HepG2 (cell line): Measurements from ENCODE around the gene FAM131A. TPM values are rescaled to one million over a fixed set of nuclear protein-coding genes. Genes with fewer than 3 reads are reported as not detected.

Experiments
- BRD4 ChIP-seq: sonication (generic); formaldehyde crosslinking; IDR thresholded peaks from 2 replicates; pipeline ENCODE4 v1.4.0; 2020; ENCODE audit warnings: missing genetic modification reagents
- CEBPB ChIP-seq: IDR thresholded peaks from 2 replicates; pipeline ENCODE4 v1.6.1; 2011; ENCODE audit warnings: low read depth, low read length, improper control_type of control experiment, borderline replicate concordance
- CREB1 ChIP-seq, 2 experiments: fragments of 450-650 bp in 1 of 2; IDR thresholded peaks; 2 replicates each; pipeline ENCODE4 v1.6.1; 2016 to 2017; ENCODE audit warnings: control low read depth in 1 of 2, mild to moderate bottlenecking in 1 of 2, missing compliant biosample characterization in 1 of 2, missing genetic modification characterization in 1 of 2
- ELF4 ChIP-seq: sonication (generic); formaldehyde crosslinking; IDR thresholded peaks from 2 replicates; pipeline ENCODE4 v1.5.0; 2020; ENCODE audit warnings: missing genetic modification reagents, mild to moderate bottlenecking, moderate library complexity, borderline replicate concordance
- GATA4 ChIP-seq: sonication (generic); IDR thresholded peaks from 2 replicates; pipeline ENCODE4 v1.6.1; 2016; ENCODE audit warnings: antibody characterized with exemption, low read depth, borderline replicate concordance
- KAT7 ChIP-seq: IDR thresholded peaks from 2 replicates; pipeline ENCODE4 v1.6.1; 2018; ENCODE audit warnings: borderline replicate concordance, missing compliant biosample characterization
- KDM5B ChIP-seq: sonication (generic); formaldehyde crosslinking; IDR thresholded peaks from 2 replicates; pipeline ENCODE4 v1.4.0; 2020; ENCODE audit warnings: missing genetic modification reagents, mild to moderate bottlenecking, borderline replicate concordance
- MAZ ChIP-seq, 2 experiments: sonication (generic) in 1 of 2; formaldehyde crosslinking in 1 of 2; IDR thresholded peaks; 2 replicates each; pipeline versions ENCODE4 v1.5.0 to v1.6.1; 2012 to 2020; ENCODE audit warnings: low read depth in 2 of 2, mild to moderate bottlenecking in 2 of 2, borderline replicate concordance in 1 of 2, improper control_type of control experiment in 1 of 2, low read length in 1 of 2, missing genetic modification reagents in 1 of 2, moderate library complexity in 1 of 2
- NCOA1 ChIP-seq: sonication (generic); formaldehyde crosslinking; IDR thresholded peaks from 2 replicates; pipeline ENCODE4 v1.9.0; 2021; ENCODE audit warnings: missing genetic modification reagents
- NFKB2 ChIP-seq: sonication (generic); formaldehyde crosslinking; IDR thresholded peaks from 2 replicates; pipeline ENCODE4 v1.4.0; 2020; ENCODE audit warnings: missing genetic modification reagents, borderline replicate concordance
- NONO ChIP-seq, 2 experiments: fragments of 450-650 bp in 1 of 2; sonication (generic) in 1 of 2; formaldehyde crosslinking in 1 of 2; IDR thresholded peaks in 1 of 2; conservative IDR thresholded peaks in 1 of 2; 2 replicates each; pipeline versions ENCODE4 v1.6.1 to v1.8.0; 2017 to 2022; ENCODE audit warnings: mild to moderate bottlenecking in 1 of 2, missing genetic modification reagents in 1 of 2, moderate library complexity in 1 of 2
- POLR2AphosphoS5 ChIP-seq: IDR thresholded peaks from 2 replicates; pipeline ENCODE4 v1.6.1; 2012; ENCODE audit warnings: low read depth, low read length
- POLR2G ChIP-seq: fragments of 200-400 bp; formaldehyde crosslinking; IDR thresholded peaks from 2 replicates; pipeline ENCODE4 v1.6.1; 2018; ENCODE audit warnings: mild to moderate bottlenecking, low read depth, low read length, moderate library complexity
- SMAD3 ChIP-seq: sonication (generic); formaldehyde crosslinking; IDR thresholded peaks from 2 replicates; pipeline ENCODE4 v1.4.0; 2020; ENCODE audit warnings: missing genetic modification reagents
- TEAD3 ChIP-seq: optimal IDR thresholded peaks from 2 replicates; pipeline ENCODE3; 2016; ENCODE audit warnings: borderline replicate concordance
- polyA plus RNA-seq, 8 experiments: library from polyadenylated mRNA; depleted of rRNA in 3 of 8; stranded (reverse) in 7 of 8; unstranded in 1 of 8; fragments of >200 nt; fragmentation: Illumina TruSeq in 4 of 8; extraction: Trizol in 4 of 8; gene quantifications; 2 replicates each; pipeline versions ENCODE4 v1.2.1 to v1.2.3, GENCODE V29; 2011 to 2016; ENCODE audit warnings: low read depth in 4 of 8, missing spikeins in 1 of 8, mixed read lengths in 1 of 8; ENCODE audit not compliant: insufficient read depth in 1 of 8
- total RNA-seq, 5 experiments: library from RNA; depleted of rRNA; stranded (reverse); fragments of >200 nt; fragmentation: Illumina TruSeq; extraction: Trizol; gene quantifications; 2 replicates each; pipeline ENCODE4 v1.2.3, GENCODE V29; 2016; ENCODE audit warnings: low read depth in 1 of 5
- TF ChIP-seq, protein P1 (sequence below): sonication (generic); formaldehyde crosslinking; IDR thresholded peaks from 2 replicates; pipeline ENCODE4 v1.9.0; 2021; ENCODE audit warnings: missing genetic modification reagents, borderline replicate concordance
- TF ChIP-seq, protein P2 (sequence below): sonication (generic); formaldehyde crosslinking; IDR thresholded peaks from 2 replicates; pipeline ENCODE4 v1.4.0; 2020; ENCODE audit warnings: missing genetic modification reagents, low read depth, mild to moderate bottlenecking, borderline replicate concordance
- TF ChIP-seq, protein P3 (sequence below): sonication (generic); formaldehyde crosslinking; IDR thresholded peaks from 2 replicates; pipeline ENCODE4 v1.8.1; 2023; ENCODE audit warnings: mild to moderate bottlenecking, missing genetic modification reagents
- TF ChIP-seq, protein P4 (sequence below): sonication (generic); formaldehyde crosslinking; IDR thresholded peaks from 2 replicates; pipeline ENCODE4 v1.8.0; 2022; ENCODE audit warnings: low read depth, missing genetic modification reagents
- TF ChIP-seq, protein P5 (sequence below): IDR thresholded peaks from 2 replicates; pipeline ENCODE4 v1.6.1; 2016; ENCODE audit warnings: mild to moderate bottlenecking

Gene FAM131A
- total and polyA plus RNA-seq, 2 of the 13 experiments (the other 11 are each of a cell fraction or from before 2014, with no cell fraction given): 9.2 to 9.3 TPM

DNA sequence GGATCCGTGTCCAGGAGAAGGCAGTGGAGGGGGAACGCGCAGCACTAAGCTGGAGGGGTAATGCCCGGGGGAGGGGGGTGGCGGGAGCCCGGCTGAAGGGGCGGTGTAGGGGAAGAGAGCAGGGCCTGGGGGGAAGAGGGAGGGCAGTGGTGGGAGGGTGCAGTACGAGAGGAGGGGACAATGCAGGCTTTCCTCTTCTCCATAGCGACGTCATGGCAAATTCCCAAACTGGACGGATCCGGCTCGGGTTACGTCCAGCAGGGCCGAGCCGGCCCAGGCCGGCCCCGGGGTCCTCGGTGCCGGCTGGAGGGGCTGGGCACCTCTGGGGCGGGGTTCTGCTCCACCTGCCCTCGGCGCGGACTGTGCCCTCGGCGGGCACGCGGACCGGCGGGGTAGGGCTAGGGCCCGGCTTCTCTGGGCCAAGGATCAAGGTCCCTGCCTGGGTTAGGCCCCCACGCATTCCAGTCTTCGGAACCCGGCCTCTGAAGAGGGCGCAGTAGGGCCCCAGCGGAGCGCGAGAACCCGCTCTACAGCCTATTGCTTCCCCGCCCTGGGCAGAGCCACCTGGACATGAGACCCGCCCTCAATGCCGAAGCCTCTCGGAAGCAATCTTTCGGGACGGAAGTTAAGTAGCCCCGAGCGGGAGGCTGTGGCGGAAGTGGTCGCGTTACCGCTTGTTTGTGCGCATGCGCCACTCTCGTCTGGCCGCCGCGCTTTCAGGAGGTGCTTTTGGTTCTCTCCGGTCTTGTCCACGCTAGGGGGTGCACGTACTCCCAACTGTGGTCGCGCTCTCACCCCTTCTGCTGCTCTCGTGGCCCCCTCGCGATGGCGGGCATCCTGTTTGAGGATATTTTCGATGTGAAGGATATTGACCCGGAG is 25.5 kb downstream of the FAM131A start (continued):
- TF ChIP-seq ELF4 (CRISPR knock-in tag): no peak; the same call in 1 of the 2 replicates
- TF ChIP-seq, protein P1, sequence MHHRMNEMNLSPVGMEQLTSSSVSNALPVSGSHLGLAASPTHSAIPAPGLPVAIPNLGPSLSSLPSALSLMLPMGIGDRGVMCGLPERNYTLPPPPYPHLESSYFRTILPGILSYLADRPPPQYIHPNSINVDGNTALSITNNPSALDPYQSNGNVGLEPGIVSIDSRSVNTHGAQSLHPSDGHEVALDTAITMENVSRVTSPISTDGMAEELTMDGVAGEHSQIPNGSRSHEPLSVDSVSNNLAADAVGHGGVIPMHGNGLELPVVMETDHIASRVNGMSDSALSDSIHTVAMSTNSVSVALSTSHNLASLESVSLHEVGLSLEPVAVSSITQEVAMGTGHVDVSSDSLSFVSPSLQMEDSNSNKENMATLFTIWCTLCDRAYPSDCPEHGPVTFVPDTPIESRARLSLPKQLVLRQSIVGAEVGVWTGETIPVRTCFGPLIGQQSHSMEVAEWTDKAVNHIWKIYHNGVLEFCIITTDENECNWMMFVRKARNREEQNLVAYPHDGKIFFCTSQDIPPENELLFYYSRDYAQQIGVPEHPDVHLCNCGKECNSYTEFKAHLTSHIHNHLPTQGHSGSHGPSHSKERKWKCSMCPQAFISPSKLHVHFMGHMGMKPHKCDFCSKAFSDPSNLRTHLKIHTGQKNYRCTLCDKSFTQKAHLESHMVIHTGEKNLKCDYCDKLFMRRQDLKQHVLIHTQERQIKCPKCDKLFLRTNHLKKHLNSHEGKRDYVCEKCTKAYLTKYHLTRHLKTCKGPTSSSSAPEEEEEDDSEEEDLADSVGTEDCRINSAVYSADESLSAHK (CRISPR knock-in tag): no peak
- TF ChIP-seq, protein P2, sequence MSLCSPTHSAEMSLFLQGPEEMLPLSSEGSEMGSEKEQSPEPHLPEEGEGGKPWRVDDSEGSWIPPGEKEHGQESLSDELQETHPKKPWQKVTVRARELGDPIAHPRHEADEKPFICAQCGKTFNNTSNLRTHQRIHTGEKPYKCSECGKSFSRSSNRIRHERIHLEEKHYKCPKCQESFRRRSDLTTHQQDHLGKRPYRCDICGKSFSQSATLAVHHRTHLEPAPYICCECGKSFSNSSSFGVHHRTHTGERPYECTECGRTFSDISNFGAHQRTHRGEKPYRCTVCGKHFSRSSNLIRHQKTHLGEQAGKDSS (CRISPR knock-in tag): 0 out of 2 replicates have a peak, but pooled peaks have one; percentile 74
- peak; percentile 53; the same call in 1 of the 2 replicates for TF ChIP-seq MAZ (IDR thresholded peaks at IDR 0.05; ENCODE audit: borderline replicate concordance, low read depth, low read length)
- peak; percentile 59; the same call in 1 of the 2 replicates for TF ChIP-seq MAZ (CRISPR knock-in tag; IDR thresholded peaks at IDR 0.05; ENCODE audit: low read depth)
- TF ChIP-seq, protein P3, sequence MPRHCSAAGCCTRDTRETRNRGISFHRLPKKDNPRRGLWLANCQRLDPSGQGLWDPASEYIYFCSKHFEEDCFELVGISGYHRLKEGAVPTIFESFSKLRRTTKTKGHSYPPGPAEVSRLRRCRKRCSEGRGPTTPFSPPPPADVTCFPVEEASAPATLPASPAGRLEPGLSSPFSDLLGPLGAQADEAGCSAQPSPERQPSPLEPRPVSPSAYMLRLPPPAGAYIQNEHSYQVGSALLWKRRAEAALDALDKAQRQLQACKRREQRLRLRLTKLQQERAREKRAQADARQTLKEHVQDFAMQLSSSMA (CRISPR knock-in tag): peak; percentile 73; the same call in 1 of the 2 replicates
- no peak for TF ChIP-seq NFKB2 (CRISPR knock-in tag)
- no peak for TF ChIP-seq CREB1 (IDR thresholded peaks at IDR 0.05)
- TF ChIP-seq CREB1 (CRISPR knock-in tag; IDR thresholded peaks at IDR 0.05): no peak; the same call in none of the 2 replicates
- no peak for TF ChIP-seq BRD4 (CRISPR knock-in tag)
- TF ChIP-seq, protein P4, sequence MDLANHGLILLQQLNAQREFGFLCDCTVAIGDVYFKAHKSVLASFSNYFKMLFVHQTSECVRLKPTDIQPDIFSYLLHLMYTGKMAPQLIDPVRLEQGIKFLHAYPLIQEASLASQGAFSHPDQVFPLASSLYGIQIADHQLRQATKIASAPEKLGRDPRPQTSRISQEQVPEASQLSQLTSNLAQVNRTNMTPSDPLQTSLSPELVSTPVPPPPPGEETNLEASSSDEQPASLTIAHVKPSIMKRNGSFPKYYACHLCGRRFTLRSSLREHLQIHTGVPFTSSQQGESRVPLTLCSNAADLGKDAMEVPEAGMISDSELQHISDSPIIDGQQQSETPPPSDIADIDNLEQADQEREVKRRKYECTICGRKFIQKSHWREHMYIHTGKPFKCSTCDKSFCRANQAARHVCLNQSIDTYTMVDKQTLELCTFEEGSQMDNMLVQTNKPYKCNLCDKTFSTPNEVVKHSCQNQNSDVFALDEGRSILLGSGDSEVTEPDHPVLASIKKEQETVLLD (CRISPR knock-in tag): peak; percentile 60; the same call in 1 of the 2 replicates
- peak; percentile 27; the same call in 1 of the 2 replicates for TF ChIP-seq KAT7 (CRISPR knock-in tag)
- peak; percentile 88; the same call in 1 of the 2 replicates for TF ChIP-seq KDM5B (CRISPR knock-in tag)
- TF ChIP-seq POLR2G: peak; percentile 90
- peak; percentile 79 for TF ChIP-seq SMAD3 (CRISPR knock-in tag)
- peak; percentile 91 for TF ChIP-seq TEAD3 (CRISPR knock-in tag)
- TF ChIP-seq, protein P5, sequence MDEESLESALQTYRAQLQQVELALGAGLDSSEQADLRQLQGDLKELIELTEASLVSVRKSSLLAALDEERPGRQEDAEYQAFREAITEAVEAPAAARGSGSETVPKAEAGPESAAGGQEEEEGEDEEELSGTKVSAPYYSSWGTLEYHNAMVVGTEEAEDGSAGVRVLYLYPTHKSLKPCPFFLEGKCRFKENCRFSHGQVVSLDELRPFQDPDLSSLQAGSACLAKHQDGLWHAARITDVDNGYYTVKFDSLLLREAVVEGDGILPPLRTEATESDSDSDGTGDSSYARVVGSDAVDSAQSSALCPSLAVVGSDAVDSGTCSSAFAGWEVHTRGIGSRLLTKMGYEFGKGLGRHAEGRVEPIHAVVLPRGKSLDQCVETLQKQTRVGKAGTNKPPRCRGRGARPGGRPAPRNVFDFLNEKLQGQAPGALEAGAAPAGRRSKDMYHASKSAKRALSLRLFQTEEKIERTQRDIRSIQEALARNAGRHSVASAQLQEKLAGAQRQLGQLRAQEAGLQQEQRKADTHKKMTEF (CRISPR knock-in tag): peak; percentile 88
- TF ChIP-seq NCOA1 (CRISPR knock-in tag): peak; percentile 81; the same call in 1 of the 2 replicates
- no peak for TF ChIP-seq NONO (IDR thresholded peaks at IDR 0.05)
- TF ChIP-seq NONO (CRISPR knock-in tag; conservative IDR thresholded peaks at IDR 0.05): peak; percentile 81; the same call in 1 of the 2 replicates
- no peak for TF ChIP-seq CEBPB
- peak; percentile 77 for TF ChIP-seq POLR2AphosphoS5
- no peak; the same call in 1 of the 2 replicates for TF ChIP-seq GATA4
